HCT116 (cell line): Measurements from ENCODE around the gene PRMT9. TPM values are rescaled to one million over a fixed set of nuclear protein-coding genes. Genes with fewer than 3 reads are reported as not detected.

Experiments
- ATF3 ChIP-seq: IDR thresholded peaks from 2 replicates; pipeline ENCODE4 v1.6.1; 2012
- CBX3 ChIP-seq: IDR thresholded peaks from 2 replicates; pipeline ENCODE4 v1.6.1; 2012; ENCODE audit warnings: low read depth
- EGR1 ChIP-seq: IDR thresholded peaks from 2 replicates; pipeline ENCODE4 v1.6.1; 2012; ENCODE audit warnings: low read depth
- EZH2 ChIP-seq: fragments of 200-600 bp; sonication (generic); IDR thresholded peaks from 2 replicates; pipeline ENCODE4 v1.6.1; 2017; ENCODE audit warnings: antibody characterized with exemption, mixed run types
- POLR2A ChIP-seq: IDR thresholded peaks from 2 replicates; pipeline ENCODE4 v1.7.0; 2011; ENCODE audit warnings: borderline replicate concordance; ENCODE audit not compliant: insufficient read depth, insufficient read length; ENCODE audit errors: extremely low read depth
- POLR2AphosphoS5 ChIP-seq: IDR thresholded peaks from 2 replicates; pipeline ENCODE4 v1.6.1; 2011; ENCODE audit warnings: mild to moderate bottlenecking, low read depth, low read length, moderate library complexity
- SIN3A ChIP-seq: IDR thresholded peaks from 2 replicates; pipeline ENCODE4 v1.6.1; 2012; ENCODE audit warnings: low read depth
- SP1 ChIP-seq: IDR thresholded peaks from 2 replicates; pipeline ENCODE4 v1.6.1; 2012; ENCODE audit warnings: low read depth
- TCF7L2 ChIP-seq: IDR thresholded peaks from 2 replicates; pipeline ENCODE4 v1.7.0; 2011; ENCODE audit warnings: borderline replicate concordance, inconsistent platforms; ENCODE audit not compliant: insufficient read depth, insufficient read length; ENCODE audit errors: extremely low read depth
- YY1 ChIP-seq: IDR thresholded peaks from 2 replicates; pipeline ENCODE4 v1.6.1; 2011; ENCODE audit warnings: low read length, low read depth, moderate library complexity, mild to moderate bottlenecking; ENCODE audit not compliant: insufficient replicate concordance; ENCODE audit errors: extremely low read depth
- ZBTB33 ChIP-seq: IDR thresholded peaks from 2 replicates; pipeline ENCODE4 v1.6.1; 2011; ENCODE audit warnings: mild to moderate bottlenecking, low read length, moderate library complexity; ENCODE audit not compliant: insufficient replicate concordance; ENCODE audit errors: extremely low read depth
- ZFX ChIP-seq: fragments of 450-650 bp; IDR thresholded peaks from 2 replicates; pipeline ENCODE4 v1.6.1; 2017
- ZNF274 ChIP-seq: fragments of 200-500 bp; sonication (Bioruptor generic); IDR thresholded peaks from 2 replicates; pipeline ENCODE4 v1.6.1; 2014; ENCODE audit warnings: mild to moderate bottlenecking, low read depth, low read length, inconsistent platforms
- total RNA-seq: library from RNA; stranded (reverse); gene quantifications from one replicate; pipeline ENCODE4 v1.2.1, GENCODE V29; 2021; ENCODE audit not compliant: unreplicated experiment
- TF ChIP-seq, protein P1 (sequence below): IDR thresholded peaks from 2 replicates; pipeline ENCODE4 v1.6.1; 2012

The PRMT9 gene
- total RNA-seq, 1 experiment from 2014 or later, result 5.8 TPM

GRCh38 chr4:147617173-147617840, 66.7 kb downstream of the PRMT9 start, which contains the start of gene TMEM184C (continued):
- TF ChIP-seq YY1, result peak; percentile 7
- no peak for TF ChIP-seq ZBTB33
- TF ChIP-seq ATF3, result no peak
- no peak for TF ChIP-seq EZH2
- TF ChIP-seq, protein P1, sequence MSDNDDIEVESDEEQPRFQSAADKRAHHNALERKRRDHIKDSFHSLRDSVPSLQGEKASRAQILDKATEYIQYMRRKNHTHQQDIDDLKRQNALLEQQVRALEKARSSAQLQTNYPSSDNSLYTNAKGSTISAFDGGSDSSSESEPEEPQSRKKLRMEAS, result peak; percentile 81
- no peak for TF ChIP-seq EGR1
- peak; percentile 93 for TF ChIP-seq SP1
- TF ChIP-seq POLR2AphosphoS5, result peak; percentile 75
- peak; percentile 66 for TF ChIP-seq POLR2A
- TF ChIP-seq TCF7L2, result no peak
- TF ChIP-seq CBX3, result peak; percentile 26; the same call in 1 of the 2 replicates
- peak; percentile 66; the same call in 1 of the 2 replicates for TF ChIP-seq SIN3A
- peak; percentile 45; the same call in 1 of the 2 replicates for TF ChIP-seq ZFX
- TF ChIP-seq ZNF274, result no peak
